ENCODE measurements around the gene S100A8.

S100A8 gene

GRCh38 chr1:153389973-153390879 lies 647 bp downstream of the S100A8 start:
- DNase-seq, result no peak

- DNase-seq, result no peak
Observed at GRCh38 chr1:153389401-153389800, 1.5 kb downstream of the S100A8 start.

GRCh38 chr1:153387785-153388184 lies 3.1 kb downstream of the S100A8 start:
- no peak for DNase-seq

- DNase-seq, result no peak
Observed at GRCh38 chr1:153387001-153387400, 3.9 kb downstream of the S100A8 start.

GRCh38 chr1:153386500-153386901 lies 4.4 kb downstream of the S100A8 start:
- DNase-seq, result no peak

- DNase-seq, result no peak
Observed at GRCh38 chr1:153384958-153385580, 5.8 kb downstream of the S100A8 start.

- DNase-seq, result no peak
Observed at GRCh38 chr1:153380711-153381110, 10.2 kb downstream of the S100A8 start.

- no peak for DNase-seq
Observed at GRCh38 chr1:153379591-153379990, 11.3 kb downstream of the S100A8 start.

- DNase-seq, result peak; percentile 95
Observed at GRCh38 chr1:153375511-153375910, 15.4 kb downstream of the S100A8 start, which contains the start of gene S100A12. S100A12 (minus strand) TSS chr1:153375621; CDS start chr1:153374592, 1,029 bp downstream.

GRCh38 chr1:153374071-153374470 lies 16.8 kb downstream of the S100A8 start:
- no peak for DNase-seq

GRCh38 chr1:153372571-153372970 lies 18.3 kb downstream of the S100A8 start:
- no peak for DNase-seq

GRCh38 chr1:153371231-153371630 lies 19.6 kb downstream of the S100A8 start:
- DNase-seq, result no peak

- no peak for DNase-seq
Observed at GRCh38 chr1:153370146-153370545, 20.7 kb downstream of the S100A8 start.

GRCh38 chr1:153368495-153368894 lies 22.4 kb downstream of the S100A8 start:
- no peak for DNase-seq

- DNase-seq, result no peak
Observed at GRCh38 chr1:153367090-153367489, 23.8 kb downstream of the S100A8 start.

- DNase-seq, result no peak
Observed at GRCh38 chr1:153366261-153366660, 24.6 kb downstream of the S100A8 start.

GRCh38 chr1:153365696-153366095 lies 25.2 kb downstream of the S100A8 start:
- no peak for DNase-seq

GRCh38 chr1:153364766-153365666 lies 25.9 kb downstream of the S100A8 start:
- DNase-seq, result no peak

- DNase-seq, result no peak
Observed at GRCh38 chr1:153364156-153364555, 26.7 kb downstream of the S100A8 start.

GRCh38 chr1:153363641-153364040 lies 27.2 kb downstream of the S100A8 start:
- no peak for DNase-seq

- DNase-seq, result no peak
Observed at GRCh38 chr1:153362187-153362775, 28.6 kb downstream of the S100A8 start.

GRCh38 chr1:153361480-153362109 lies 29.3 kb downstream of the S100A8 start:
- DNase-seq, result no peak

Measured in NCI-H226 (cell line).